Measurements from ENCODE around the gene ST7. TPM values are rescaled to one million over a fixed set of nuclear protein-coding genes. Genes with fewer than 3 reads are reported as not detected.

ST7 gene
- total RNA-seq, 1 experiment from 2014 or later: 19.6 TPM

GRCh38 chr7:117185124-117185523 is 231.8 kb downstream of the ST7 start:
- Histone ChIP-seq H3K36me3 (ENCODE audit: control insufficient read depth, insufficient read depth, low read length) (no peaks in the 10 kb centered on the region), H3K27me3 (ENCODE audit: control insufficient read depth, insufficient read depth, low read length) (no peaks in the 10 kb centered on the region), H3K4me1 (ENCODE audit: control insufficient read depth, insufficient read depth, low read length) (no peaks in the 10 kb centered on the region), H3K4me3 (ENCODE audit: low read depth in 2 of 2, low read length in 2 of 2) (no peak overlapping the region), H3K9me3 (ENCODE audit: control insufficient read depth, insufficient read depth, low read depth, low read length) (no peaks in the 10 kb centered on the region), H3K27ac (ENCODE audit: low read length) (no peak overlapping the region)
- ATAC-seq: no peak
- ChIA-PET POLR2A (no interaction called here), CTCF (no interaction called here)
- no TSS peak for BruUV-seq (replicated peaks)
- no peak for DNase-seq (ENCODE audit: low read depth, low spot score)
- TF ChIP-seq POLR2AphosphoS5 (IDR thresholded peaks at IDR 0.05; ENCODE audit: low read depth, low read length) (no peak), CTCF (IDR thresholded peaks at IDR 0.05) (no peak), SIN3A (IDR thresholded peaks at IDR 0.05; ENCODE audit: borderline replicate concordance, insufficient read depth, low read depth, low read length) (no peak), REST (IDR thresholded peaks at IDR 0.05; ENCODE audit: insufficient read depth in 1 of 2, low read depth in 2 of 2, low read length in 1 of 2) (no peak), TCF7L2 (IDR thresholded peaks at IDR 0.05; ENCODE audit: low read depth, low read length) (no peak)
- in situ Hi-C loops (cut with HindIII; ENCODE audit: low pct_unique_long_range_greater_than_20kb, low sequenced_read_pairs) (no loop called here), intact Hi-C loops (cut with micrococcal nuclease; ENCODE audit: unreplicated experiment) (no loop called here)

- intact Hi-C loops (cut with micrococcal nuclease; ENCODE audit: unreplicated experiment) (no loop called here), in situ Hi-C loops (cut with HindIII; ENCODE audit: low pct_unique_long_range_greater_than_20kb, low sequenced_read_pairs) (no loop called here)
- POLR2A ChIA-PET: no interaction called here
- DNase-seq (ENCODE audit: low read depth, low spot score) (no peak), ATAC-seq (no peak)
- H3K4me3 ChIP-seq (ENCODE audit: low read depth in 2 of 2, low read length in 2 of 2): no peak overlapping the region
- no TSS peak for BruUV-seq (replicated peaks)
- H3K4me1 ChIP-seq (ENCODE audit: control insufficient read depth, insufficient read depth, low read length): no peaks in the 10 kb centered on the region
- CTCF ChIA-PET: no interaction called here
- TF ChIP-seq SIN3A (IDR thresholded peaks at IDR 0.05; ENCODE audit: borderline replicate concordance, insufficient read depth, low read depth, low read length) (no peak), REST (IDR thresholded peaks at IDR 0.05; ENCODE audit: insufficient read depth in 1 of 2, low read depth in 2 of 2, low read length in 1 of 2) (no peak), TCF7L2 (IDR thresholded peaks at IDR 0.05; ENCODE audit: low read depth, low read length) (no peak), CTCF (IDR thresholded peaks at IDR 0.05) (no peak), POLR2AphosphoS5 (IDR thresholded peaks at IDR 0.05; ENCODE audit: low read depth, low read length) (no peak)
- H3K9me3 ChIP-seq (ENCODE audit: control insufficient read depth, insufficient read depth, low read depth, low read length): no peaks in the 10 kb centered on the region
- H3K36me3 ChIP-seq (ENCODE audit: control insufficient read depth, insufficient read depth, low read length): no peaks in the 10 kb centered on the region
- no peaks in the 10 kb centered on the region for H3K27me3 ChIP-seq (ENCODE audit: control insufficient read depth, insufficient read depth, low read length)
- H3K27ac ChIP-seq (ENCODE audit: low read length): no peak overlapping the region
These were observed 233.1 kb downstream of the ST7 start for GRCh38 chr7:117186218-117187010.

All from Panc1 (cell line).